HG02884 (cell line): ENCODE measurements around the gene CMIP.

Source experiments
- ATAC-seq: cut with Tn5 transposase; IDR thresholded peaks from one replicate; pipeline ENCODE4 v1.9.1; 2021; ENCODE audit warnings: mild to moderate bottlenecking, moderate library complexity; ENCODE audit not compliant: unreplicated experiment

CMIP gene

GRCh38 chr16:81755915-81756614 lies 311.5 kb downstream of the CMIP start:
- no peak for ATAC-seq

GRCh38 chr16:81756615-81757356 lies 312.2 kb downstream of the CMIP start:
- ATAC-seq, result no peak

- no peak for ATAC-seq
Measured at GRCh38 chr16:81758376-81758775, 313.8 kb downstream of the CMIP start.
